GM21737 (cell line): ENCODE results near the gene CASP4.

ENCODE experiments used
- ATAC-seq: cut with Tn5 transposase; IDR thresholded peaks from one replicate; pipeline ENCODE4 v1.9.1; 2021; ENCODE audit warnings: mild to moderate bottlenecking, moderate library complexity; ENCODE audit not compliant: unreplicated experiment

The CASP4 gene

GRCh38 chr11:104895634-104896033, 72.7 kb downstream of the CASP4 start:
- ATAC-seq = no peak

GRCh38 chr11:104893876-104894275, 74.5 kb downstream of the CASP4 start:
- ATAC-seq = no peak
